ENCODE measurements around the gene KCNIP1.
"Not testable (repeated sequence)": the region's sequence is repeated elsewhere in the genome, so short reads cannot be mapped to it uniquely, and the experiment has no call there.

Gene KCNIP1

GRCh38 chr5:170755679-170756456, 252.0 kb downstream of the KCNIP1 start:
- FAIRE-seq (no peak), DNase-seq (ENCODE audit: extremely low spot score, insufficient read length, low read depth) (no peak)

DNA sequence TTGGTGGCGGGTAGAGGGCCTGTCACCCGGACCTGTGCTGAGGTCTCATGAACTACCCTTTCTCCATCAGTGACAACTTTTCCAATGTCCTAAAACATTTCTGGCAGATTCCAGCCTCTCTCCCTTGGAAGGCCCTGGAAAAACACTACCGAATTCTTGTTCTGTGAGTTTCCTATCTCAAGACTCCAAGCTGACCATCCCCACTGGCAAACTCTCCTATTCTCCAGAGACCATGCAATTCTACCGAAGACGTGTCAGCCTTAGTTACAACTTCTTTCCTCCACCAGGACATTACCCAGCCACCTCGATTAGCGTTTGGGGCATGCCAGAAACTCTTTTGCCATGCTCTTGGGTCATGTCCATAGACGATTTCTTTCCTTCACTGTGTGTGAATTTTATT, 252.9 kb downstream of the KCNIP1 start:
- DNase-seq (ENCODE audit: extremely low spot score, insufficient read length, low read depth): no peak
- no peak for FAIRE-seq

- peak; percentile 30 for DNase-seq (ENCODE audit: extremely low spot score, insufficient read length, low read depth)
- peak; percentile 92 for FAIRE-seq
Observed at GRCh38 chr5:170757182-170757601, 253.4 kb downstream of the KCNIP1 start.

GRCh38 chr5:170757669-170758068, 253.8 kb downstream of the KCNIP1 start:
- DNase-seq (ENCODE audit: extremely low spot score, insufficient read length, low read depth): no peak

DNA sequence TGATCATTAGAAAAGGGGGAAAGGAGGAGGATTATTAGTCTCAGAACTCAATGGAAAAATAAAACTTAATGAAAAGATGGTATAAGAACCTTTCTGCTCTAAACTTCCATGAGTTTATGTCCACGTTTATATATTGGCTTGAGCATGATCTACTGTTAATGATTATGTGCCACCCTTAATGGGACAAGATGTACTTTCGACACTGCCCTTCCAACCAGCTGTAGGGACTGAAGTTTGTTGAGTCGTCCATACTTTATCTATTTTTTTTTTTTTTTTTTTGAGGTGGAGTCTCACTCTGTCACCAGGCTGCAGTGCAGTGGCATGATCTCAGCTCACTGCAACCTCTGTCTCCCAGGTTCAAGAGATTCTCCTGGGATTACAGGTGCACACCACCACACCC, 254.7 kb downstream of the KCNIP1 start:
- FAIRE-seq: peak; percentile 5
- DNase-seq (ENCODE audit: extremely low spot score, insufficient read length, low read depth): no peak

More at GRCh38 chr5:170757669-170758068, 253.8 kb downstream of the KCNIP1 start:
- no peak for FAIRE-seq

DNA sequence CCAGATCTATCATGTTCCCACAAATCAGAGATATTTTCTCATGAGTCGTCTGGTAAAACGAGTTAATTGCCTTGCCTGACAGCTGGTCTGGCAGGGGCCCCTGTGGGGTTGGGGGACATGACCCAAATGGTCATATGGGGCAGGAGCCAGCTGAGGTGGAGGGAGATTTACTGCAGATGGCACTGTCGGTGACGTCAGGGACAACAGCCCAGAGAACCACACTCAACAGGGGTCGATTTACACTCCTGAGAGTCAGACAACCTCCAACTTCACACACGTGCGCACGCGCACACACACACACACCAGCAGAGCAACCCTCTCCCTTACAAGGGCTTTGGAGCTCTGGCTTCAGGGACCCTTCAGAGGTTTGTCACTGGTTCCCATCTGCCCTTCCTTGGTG, 256.3 kb downstream of the KCNIP1 start:
- DNase-seq (ENCODE audit: extremely low spot score, insufficient read length, low read depth) (no peak), FAIRE-seq (no peak)

GRCh38 chr5:170761048-170761707, 257.4 kb downstream of the KCNIP1 start:
- DNase-seq (ENCODE audit: extremely low spot score, insufficient read length, low read depth): no peak
- no peak for FAIRE-seq

GRCh38 chr5:170761708-170762066, 257.9 kb downstream of the KCNIP1 start:
- no peak for FAIRE-seq
- no peak for DNase-seq (ENCODE audit: extremely low spot score, insufficient read length, low read depth)

DNA sequence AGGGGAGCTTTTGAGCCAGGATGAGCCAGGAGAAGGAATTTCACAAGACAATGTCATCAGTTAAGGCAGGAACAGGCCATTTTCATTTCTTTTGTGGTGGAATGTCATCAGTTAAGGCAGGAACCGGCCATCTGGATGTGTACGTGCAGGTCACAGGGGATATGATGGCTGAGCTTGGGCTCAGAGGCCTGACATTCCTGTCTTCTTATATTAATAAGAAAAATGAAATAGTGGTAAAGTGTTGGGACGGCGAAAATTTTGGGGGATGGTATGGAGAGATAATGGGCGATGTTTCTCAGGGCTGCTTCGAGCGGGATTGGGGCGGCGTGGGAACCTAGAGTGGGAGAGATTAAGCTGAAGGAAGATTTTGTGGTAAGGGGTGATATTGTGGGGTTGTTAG, 258.5 kb downstream of the KCNIP1 start:
- not testable (repeated sequence) for DNase-seq (ENCODE audit: extremely low spot score, insufficient read length, low read depth); FAIRE-seq

- DNase-seq (ENCODE audit: extremely low spot score, insufficient read length, low read depth); FAIRE-seq: not testable (repeated sequence)
Observed at GRCh38 chr5:170765868-170766267, 262.0 kb downstream of the KCNIP1 start.

GRCh38 chr5:170769246-170769645, 265.4 kb downstream of the KCNIP1 start:
- DNase-seq (ENCODE audit: extremely low spot score, insufficient read length, low read depth): no peak

GRCh38 chr5:170769898-170770416, 266.1 kb downstream of the KCNIP1 start:
- DNase-seq (ENCODE audit: extremely low spot score, insufficient read length, low read depth): no peak
- no peak for FAIRE-seq

More at GRCh38 chr5:170769246-170769645, 265.4 kb downstream of the KCNIP1 start:
- no peak for FAIRE-seq

DNA sequence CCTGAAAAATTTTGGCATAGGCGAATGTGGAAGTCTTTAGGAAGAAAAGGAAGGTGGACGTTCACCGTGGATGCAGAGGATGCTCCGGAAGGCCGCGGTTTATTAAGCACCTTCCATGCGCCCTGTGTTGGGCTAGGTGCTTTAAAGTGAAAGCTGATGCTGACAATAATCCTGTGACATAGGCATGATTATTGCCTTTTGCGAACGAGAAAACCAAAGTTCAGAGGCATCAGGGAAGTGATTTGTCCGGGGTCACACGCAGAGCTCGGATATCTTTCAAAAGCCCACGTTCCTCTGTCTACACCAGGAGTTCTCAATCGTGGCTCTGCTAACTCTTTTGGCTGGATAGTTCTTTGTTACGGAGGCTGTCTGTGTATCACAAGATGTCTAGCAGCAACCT, 267.7 kb downstream of the KCNIP1 start:
- DNase-seq (ENCODE audit: extremely low spot score, insufficient read length, low read depth): no peak

DNA sequence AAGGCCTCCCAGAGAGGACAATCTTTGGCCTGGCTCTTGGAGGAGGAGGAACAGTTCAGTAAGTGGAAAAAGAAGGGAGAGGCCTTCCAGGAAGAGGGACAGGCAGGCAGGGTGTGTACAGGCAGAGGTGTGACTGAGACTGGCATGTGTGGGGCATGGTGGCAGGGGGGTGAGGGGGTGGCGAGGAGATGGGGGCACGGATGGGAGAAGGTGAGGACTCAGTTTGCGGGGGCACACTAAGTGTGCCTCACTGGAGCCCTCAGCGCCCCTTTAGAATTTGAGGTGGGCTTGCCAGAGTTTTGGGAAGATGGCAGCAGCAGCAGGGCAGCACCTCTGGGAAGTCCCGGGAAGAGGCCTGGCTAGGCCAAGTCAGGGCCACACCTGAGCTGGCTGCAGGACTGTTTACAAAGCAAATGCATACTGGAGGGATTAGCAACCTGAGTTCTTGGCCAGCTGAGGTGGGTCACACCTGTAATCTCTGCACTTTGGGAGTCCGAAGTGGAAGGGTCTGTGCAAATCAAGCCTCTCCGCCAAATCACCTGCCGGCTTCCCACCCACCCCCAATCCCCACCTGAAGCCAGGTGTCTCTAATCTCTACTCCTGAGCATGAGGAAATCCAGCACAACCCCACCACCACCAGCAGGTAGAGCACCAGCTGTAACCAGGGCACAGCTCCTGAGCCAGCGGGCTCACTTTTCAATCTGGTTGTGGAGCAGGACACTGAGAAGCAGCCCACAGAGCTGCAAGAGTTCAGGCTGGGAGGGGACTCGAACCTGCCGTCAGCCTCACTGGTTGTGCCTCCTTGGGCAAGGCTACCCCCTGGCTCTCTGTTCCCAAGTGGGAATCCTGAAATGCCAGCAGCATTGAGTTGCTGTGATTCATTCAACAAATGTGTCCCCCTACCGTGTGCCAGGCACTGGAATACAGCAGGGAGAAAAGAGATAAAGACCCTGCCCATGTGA, 269.5 kb downstream of the KCNIP1 start:
- DNase-seq (ENCODE audit: extremely low spot score, insufficient read length, low read depth): no peak
- FAIRE-seq: no peak

More for the DNA sequence above, 267.7 kb downstream of the KCNIP1 start:
- FAIRE-seq: no peak

DNA sequence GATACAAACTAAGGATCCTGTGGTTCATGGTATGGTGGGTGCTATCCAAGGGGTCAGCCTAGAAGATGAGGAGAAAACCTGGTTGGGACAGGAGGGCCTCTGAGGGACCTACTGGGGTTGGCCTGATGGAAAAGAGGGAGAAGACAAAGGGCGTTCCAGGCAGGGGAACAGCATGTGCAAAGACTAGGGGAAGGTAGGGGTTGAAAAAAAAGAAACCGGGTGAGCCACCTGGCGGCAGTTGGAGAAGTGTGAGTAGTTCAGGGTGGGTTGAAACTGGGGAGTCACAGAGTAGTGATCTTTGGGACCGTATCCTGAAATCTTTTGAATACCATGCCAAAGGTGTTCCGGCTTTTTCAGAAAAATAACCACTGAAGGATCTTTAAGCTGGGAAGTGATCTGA, 271.0 kb downstream of the KCNIP1 start:
- DNase-seq (ENCODE audit: extremely low spot score, insufficient read length, low read depth) (no peak), FAIRE-seq (no peak)

DNA sequence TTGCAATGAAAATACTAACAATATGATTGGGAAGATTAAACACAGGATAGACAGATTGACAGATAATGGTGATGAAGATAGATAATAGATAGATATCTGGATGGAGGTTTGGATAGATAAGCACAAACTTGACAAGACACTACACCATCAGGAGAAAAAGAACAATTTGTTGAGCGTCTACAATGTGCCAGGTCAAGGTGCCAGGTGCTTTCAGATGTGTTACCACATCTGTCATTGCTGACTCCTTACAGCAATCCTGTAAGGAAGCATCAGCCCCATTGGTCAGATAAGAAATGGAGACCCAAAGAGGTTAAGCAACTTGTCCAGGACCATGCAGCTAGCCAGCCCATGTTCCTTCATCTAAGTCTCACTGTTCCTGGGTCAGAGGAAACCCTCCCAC, 278.1 kb downstream of the KCNIP1 start:
- no peak for DNase-seq (ENCODE audit: extremely low spot score, insufficient read length, low read depth)
- FAIRE-seq: no peak

GRCh38 chr5:170782438-170782837, 278.6 kb downstream of the KCNIP1 start:
- DNase-seq (ENCODE audit: extremely low spot score, insufficient read length, low read depth) (no peak), FAIRE-seq (no peak)

- FAIRE-seq: no peak
- DNase-seq (ENCODE audit: extremely low spot score, insufficient read length, low read depth): no peak
Observed at GRCh38 chr5:170783498-170784247, 279.9 kb downstream of the KCNIP1 start, which contains the start of gene GABRP. GABRP (plus strand) TSS chr5:170783725; CDS start chr5:170788616, 4,891 bp downstream.

- no peak for FAIRE-seq
- DNase-seq (ENCODE audit: extremely low spot score, insufficient read length, low read depth): no peak
Observed at GRCh38 chr5:170785416-170785815, 281.6 kb downstream of the KCNIP1 start.

Measured in GM18507 (cell line).